ENCODE measurements around the gene KPNB1.
A peak's percentile ranks its signal among the peaks of the same experiment; 100 is the strongest.

Gene KPNB1

DNA sequence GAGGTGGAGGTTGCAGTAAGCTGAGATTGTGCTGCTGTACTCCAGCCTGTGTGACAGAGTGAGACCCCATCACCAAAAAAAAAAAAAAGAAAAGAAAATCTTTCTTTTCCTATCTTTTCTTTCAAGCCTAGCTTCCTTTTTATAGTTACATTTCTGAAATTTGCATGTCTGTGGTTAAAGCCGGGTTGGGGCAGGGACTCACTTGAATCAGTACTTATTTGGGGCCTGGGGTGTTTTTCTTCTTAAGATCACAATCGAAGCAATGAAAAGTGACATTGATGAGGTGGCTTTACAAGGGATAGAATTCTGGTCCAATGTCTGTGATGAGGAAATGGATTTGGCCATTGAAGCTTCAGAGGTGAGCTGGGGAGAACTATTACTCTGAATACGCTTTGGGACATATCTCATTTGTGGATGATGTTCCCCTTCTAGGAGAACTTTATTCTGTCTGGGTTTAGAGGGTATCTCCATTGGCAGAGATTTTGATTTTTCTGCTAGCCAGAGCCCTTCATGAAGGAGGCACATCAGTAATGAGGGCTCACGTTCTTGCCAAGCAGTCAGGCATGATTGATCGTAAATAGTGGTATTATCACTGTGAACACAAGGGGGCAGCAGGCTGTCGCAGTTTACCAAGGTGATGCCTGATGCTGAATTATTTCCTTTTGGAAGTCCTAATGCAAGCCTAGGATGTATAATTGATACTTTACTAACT, 14.3 kb downstream of the KPNB1 start:
- Histone ChIP-seq H3K27me3 (ENCODE audit: insufficient read depth, poor library complexity, severe bottlenecking) (no peaks in the 10 kb centered on the region), H3K4me3 (replicated peaks; ENCODE audit: insufficient read depth, low read length) (no peak overlapping the region), H3K27ac (replicated peaks) (no peak overlapping the region)
- TF ChIP-seq, protein P1, sequence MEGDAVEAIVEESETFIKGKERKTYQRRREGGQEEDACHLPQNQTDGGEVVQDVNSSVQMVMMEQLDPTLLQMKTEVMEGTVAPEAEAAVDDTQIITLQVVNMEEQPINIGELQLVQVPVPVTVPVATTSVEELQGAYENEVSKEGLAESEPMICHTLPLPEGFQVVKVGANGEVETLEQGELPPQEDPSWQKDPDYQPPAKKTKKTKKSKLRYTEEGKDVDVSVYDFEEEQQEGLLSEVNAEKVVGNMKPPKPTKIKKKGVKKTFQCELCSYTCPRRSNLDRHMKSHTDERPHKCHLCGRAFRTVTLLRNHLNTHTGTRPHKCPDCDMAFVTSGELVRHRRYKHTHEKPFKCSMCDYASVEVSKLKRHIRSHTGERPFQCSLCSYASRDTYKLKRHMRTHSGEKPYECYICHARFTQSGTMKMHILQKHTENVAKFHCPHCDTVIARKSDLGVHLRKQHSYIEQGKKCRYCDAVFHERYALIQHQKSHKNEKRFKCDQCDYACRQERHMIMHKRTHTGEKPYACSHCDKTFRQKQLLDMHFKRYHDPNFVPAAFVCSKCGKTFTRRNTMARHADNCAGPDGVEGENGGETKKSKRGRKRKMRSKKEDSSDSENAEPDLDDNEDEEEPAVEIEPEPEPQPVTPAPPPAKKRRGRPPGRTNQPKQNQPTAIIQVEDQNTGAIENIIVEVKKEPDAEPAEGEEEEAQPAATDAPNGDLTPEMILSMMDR (IDR thresholded peaks at IDR 0.05; ENCODE audit: insufficient read depth, low read length), result peak; percentile 59
- no peak for TF ChIP-seq GABPA (IDR thresholded peaks at IDR 0.05; ENCODE audit: low read depth)
- DNase-seq (ENCODE audit: low read depth in 1 of 2, low spot score in 1 of 2), result peak in 1 of 2 experiments; percentile 68

DNA sequence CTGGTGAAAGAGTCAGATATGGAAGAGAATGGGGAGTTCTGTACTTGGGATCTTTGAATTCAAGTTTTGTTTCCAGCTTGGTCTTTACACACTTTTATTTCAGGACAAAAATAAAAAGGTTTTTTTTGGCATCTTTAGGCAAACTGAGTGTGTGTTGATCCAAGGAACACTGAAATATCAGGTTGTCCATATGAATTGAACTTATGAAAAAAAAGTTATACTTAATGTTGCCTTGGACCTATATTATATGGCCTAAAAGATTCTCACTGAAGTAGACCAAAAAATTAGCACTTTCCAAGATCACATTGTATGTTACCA, 14.9 kb downstream of the KPNB1 start:
- no peak for DNase-seq (ENCODE audit: low read depth in 1 of 2, low spot score in 1 of 2)
- no peak for TF ChIP-seq SPI1 (IDR thresholded peaks at IDR 0.05; ENCODE audit: borderline replicate concordance, low read depth)
- TF ChIP-seq, protein P1 (IDR thresholded peaks at IDR 0.05; ENCODE audit: insufficient read depth, low read length), result no peak
- TF ChIP-seq, protein P2, sequence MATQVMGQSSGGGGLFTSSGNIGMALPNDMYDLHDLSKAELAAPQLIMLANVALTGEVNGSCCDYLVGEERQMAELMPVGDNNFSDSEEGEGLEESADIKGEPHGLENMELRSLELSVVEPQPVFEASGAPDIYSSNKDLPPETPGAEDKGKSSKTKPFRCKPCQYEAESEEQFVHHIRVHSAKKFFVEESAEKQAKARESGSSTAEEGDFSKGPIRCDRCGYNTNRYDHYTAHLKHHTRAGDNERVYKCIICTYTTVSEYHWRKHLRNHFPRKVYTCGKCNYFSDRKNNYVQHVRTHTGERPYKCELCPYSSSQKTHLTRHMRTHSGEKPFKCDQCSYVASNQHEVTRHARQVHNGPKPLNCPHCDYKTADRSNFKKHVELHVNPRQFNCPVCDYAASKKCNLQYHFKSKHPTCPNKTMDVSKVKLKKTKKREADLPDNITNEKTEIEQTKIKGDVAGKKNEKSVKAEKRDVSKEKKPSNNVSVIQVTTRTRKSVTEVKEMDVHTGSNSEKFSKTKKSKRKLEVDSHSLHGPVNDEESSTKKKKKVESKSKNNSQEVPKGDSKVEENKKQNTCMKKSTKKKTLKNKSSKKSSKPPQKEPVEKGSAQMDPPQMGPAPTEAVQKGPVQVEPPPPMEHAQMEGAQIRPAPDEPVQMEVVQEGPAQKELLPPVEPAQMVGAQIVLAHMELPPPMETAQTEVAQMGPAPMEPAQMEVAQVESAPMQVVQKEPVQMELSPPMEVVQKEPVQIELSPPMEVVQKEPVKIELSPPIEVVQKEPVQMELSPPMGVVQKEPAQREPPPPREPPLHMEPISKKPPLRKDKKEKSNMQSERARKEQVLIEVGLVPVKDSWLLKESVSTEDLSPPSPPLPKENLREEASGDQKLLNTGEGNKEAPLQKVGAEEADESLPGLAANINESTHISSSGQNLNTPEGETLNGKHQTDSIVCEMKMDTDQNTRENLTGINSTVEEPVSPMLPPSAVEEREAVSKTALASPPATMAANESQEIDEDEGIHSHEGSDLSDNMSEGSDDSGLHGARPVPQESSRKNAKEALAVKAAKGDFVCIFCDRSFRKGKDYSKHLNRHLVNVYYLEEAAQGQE (IDR thresholded peaks at IDR 0.05; ENCODE audit: insufficient replicate concordance, low read depth), result no peak
- TF ChIP-seq POLR2AphosphoS5 (IDR thresholded peaks at IDR 0.05; ENCODE audit: low read depth), result no peak
- TF ChIP-seq GABPA (IDR thresholded peaks at IDR 0.05; ENCODE audit: low read depth), result no peak
- Histone ChIP-seq H3K27ac (replicated peaks) (peak overlapping the region; percentile 40), H3K27me3 (ENCODE audit: insufficient read depth, poor library complexity, severe bottlenecking) (no peaks in the 10 kb centered on the region), H3K4me3 (replicated peaks; ENCODE audit: insufficient read depth, low read length) (no peak overlapping the region)

DNA sequence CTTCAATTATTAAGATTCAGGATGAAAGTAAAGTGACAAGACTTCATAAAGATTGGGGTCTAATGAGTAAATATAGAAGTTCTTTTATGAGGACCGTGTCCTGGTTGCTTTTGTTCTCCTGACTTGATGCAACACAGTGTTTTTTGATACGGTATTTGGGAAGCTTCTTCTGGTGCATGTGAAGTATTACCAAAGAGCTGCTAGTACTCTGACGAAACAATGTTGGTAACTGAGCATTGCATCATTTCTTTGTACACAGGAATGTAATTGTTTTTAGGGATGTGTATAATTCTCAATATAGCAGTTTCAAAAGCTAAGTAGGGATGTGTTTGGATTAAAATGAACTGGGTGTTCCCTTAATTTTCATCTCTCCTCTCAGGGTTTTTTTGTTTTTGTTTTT, 15.9 kb downstream of the KPNB1 start:
- H3K27ac ChIP-seq (replicated peaks), result peak overlapping the region; percentile 40
- H3K4me3 ChIP-seq (replicated peaks; ENCODE audit: insufficient read depth, low read length), result no peak overlapping the region
- DNase-seq (ENCODE audit: low read depth in 1 of 2, low spot score in 1 of 2), result peak; percentile 71 to 78
- H3K27me3 ChIP-seq (ENCODE audit: insufficient read depth, poor library complexity, severe bottlenecking), result no peaks in the 10 kb centered on the region
- TF ChIP-seq GABPA (IDR thresholded peaks at IDR 0.05; ENCODE audit: low read depth) (no peak), SPI1 (IDR thresholded peaks at IDR 0.05; ENCODE audit: borderline replicate concordance, low read depth) (no peak), POLR2AphosphoS5 (IDR thresholded peaks at IDR 0.05; ENCODE audit: low read depth) (no peak)
- TF ChIP-seq, protein P1 (IDR thresholded peaks at IDR 0.05; ENCODE audit: insufficient read depth, low read length), result no peak
- TF ChIP-seq, protein P2 (IDR thresholded peaks at IDR 0.05; ENCODE audit: insufficient replicate concordance, low read depth), result no peak

DNA sequence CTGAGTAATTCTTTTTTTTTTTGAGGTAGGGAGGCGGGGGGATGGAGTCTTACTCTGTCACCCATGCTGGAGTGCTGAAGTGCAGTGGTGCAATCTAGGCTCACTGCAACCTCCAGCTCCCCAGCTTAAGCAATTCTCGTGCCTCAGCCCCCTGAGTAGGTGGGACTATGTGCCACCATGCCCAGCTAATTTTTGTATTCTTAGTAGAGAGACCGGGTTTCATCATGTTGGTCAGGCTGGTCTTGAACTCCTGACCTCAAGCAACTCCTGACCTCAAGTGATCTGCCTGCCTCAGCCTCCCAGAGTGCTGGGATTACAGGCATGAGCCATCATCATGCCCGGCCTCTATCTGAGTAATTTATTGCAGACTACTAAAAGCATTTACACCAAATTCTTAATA, 19.4 kb downstream of the KPNB1 start:
- peak in 1 of 2 experiments; percentile 77 for DNase-seq (ENCODE audit: low read depth in 1 of 2, low spot score in 1 of 2)
- TF ChIP-seq GABPA (IDR thresholded peaks at IDR 0.05; ENCODE audit: low read depth), result no peak
- TF ChIP-seq, protein P2 (IDR thresholded peaks at IDR 0.05; ENCODE audit: insufficient replicate concordance, low read depth), result peak; percentile 45
- no peak overlapping the region for H3K4me3 ChIP-seq (replicated peaks; ENCODE audit: insufficient read depth, low read length)
- peak overlapping the region; percentile 42 for H3K27ac ChIP-seq (replicated peaks)
- no peaks in the 10 kb centered on the region for H3K27me3 ChIP-seq (ENCODE audit: insufficient read depth, poor library complexity, severe bottlenecking)
